AG08395 (cell line): ENCODE data around the gene NAV2.
A peak's percentile ranks its signal among the peaks of the same experiment; 100 is the strongest.

Experiments
- DNase-seq: peaks from one replicate; pipeline ENCODE4 v3.0.0; 2012; ENCODE audit warnings: mixed read lengths, low spot score

NAV2 gene

DNA sequence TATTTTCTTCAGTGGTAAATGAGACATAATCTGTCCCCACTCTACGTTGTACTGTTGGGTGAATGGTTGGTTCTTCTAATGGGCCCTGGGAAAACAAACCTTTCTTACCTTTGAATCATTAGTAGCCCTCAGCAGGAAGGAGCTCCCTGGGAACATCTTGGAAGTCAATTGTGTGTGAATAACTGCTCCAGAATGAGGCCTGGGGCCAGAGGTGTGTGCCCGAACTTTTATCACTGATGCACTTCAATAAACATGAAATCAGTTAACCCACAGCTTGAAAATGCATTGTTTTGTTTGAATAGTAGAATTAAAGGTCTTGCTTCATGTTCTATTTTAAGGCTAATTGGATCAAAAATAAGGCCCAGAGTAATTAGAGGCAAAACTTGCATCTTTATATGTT lies 67.1 kb downstream of the NAV2 start:
- no peak for DNase-seq

DNA sequence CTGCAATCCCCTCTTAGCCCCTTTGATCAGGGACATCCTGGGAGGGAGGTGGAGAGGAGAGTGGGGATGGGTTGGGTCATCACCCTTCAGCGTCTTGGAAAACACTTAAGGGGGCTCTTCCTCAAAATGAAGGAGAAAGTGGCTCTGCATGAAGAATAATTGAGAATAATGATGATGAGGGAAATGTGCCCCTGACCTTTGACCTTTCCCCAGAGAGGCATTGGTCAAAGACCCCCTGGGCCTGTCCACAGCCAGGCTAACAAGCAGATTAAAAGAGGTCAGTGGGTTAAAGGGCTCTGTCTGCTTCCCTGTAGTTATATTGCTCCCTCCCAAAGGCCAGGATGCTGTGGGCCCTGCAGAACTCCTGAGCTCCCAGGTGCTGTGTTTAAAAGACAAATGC lies 68.7 kb downstream of the NAV2 start:
- no peak for DNase-seq

DNA sequence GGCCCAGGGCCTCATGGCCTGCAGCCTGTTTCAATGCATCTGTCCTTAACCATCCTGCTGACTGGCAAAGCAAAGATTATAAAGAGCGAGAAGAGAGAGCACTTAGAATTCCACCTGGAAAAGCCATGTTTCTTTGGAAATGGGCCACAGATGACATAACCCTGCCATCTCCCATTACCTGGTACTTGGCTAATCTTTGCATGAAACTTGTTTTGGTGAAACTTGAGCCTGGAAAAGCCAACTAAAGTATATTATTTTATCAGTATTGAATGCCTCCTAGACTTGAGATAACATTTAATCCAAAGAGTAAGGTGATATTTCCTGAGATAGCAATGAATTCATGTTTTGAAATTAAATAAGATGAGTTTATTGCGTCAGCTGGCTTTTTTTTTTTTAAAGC lies 72.6 kb downstream of the NAV2 start:
- DNase-seq, result no peak

DNA sequence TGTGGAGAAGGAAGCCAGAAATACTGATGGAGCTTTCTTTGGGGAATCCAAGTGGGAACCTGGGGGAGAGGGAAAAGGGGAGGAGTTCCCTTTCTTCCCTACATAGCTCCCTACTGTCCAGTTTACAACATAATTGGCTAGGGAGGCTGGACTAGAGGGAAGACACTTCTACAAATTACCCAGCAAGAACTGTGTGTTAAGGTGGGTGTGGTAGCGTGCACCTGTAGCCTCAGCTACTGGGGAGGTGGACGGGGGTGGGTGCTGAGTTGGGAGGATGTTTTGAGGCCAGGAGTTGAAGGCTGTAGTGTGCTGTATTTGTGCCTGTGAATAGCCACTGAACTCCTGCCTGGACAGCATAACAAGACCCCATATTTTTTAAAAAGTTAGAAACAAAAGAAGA lies 74.0 kb downstream of the NAV2 start:
- no peak for DNase-seq

DNA sequence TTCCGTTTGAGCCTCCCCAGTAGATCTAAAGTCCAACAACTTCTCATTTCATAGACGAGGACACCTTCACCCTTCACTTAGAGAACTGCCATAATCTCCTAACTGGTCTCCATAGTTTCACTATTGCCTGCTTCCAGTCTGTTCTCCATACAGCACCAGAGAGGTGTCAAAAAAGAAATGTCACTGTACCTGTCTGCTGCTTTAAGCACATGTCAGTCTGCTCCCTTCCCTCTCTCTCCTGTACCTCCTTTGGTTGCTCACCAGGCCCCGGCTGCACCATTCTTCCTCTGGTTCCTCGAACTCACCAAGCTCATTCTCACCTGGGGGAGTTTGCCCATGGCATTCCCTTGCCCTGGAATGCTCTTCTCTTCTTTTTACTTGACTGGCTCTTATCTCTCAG lies 75.8 kb downstream of the NAV2 start:
- DNase-seq, result no peak

DNA sequence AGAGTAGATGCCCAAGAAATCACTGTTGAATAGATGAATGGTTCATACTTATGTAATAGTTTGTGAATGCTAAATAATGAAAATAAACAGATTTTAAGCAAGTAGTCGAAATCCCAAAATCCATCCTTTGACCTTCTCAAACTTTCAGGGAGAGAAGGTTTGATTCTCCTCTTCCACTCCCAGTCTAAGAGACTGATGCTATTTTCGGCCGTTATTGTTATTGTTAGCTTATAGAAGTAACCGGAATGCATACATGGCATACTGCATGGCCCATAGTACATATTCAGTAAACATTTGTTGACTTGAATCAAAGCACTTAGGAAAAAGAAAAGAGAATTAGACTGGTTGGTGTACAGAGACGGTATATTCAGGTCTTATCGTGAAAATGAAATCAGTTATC lies 76.6 kb downstream of the NAV2 start:
- no peak for DNase-seq

DNA sequence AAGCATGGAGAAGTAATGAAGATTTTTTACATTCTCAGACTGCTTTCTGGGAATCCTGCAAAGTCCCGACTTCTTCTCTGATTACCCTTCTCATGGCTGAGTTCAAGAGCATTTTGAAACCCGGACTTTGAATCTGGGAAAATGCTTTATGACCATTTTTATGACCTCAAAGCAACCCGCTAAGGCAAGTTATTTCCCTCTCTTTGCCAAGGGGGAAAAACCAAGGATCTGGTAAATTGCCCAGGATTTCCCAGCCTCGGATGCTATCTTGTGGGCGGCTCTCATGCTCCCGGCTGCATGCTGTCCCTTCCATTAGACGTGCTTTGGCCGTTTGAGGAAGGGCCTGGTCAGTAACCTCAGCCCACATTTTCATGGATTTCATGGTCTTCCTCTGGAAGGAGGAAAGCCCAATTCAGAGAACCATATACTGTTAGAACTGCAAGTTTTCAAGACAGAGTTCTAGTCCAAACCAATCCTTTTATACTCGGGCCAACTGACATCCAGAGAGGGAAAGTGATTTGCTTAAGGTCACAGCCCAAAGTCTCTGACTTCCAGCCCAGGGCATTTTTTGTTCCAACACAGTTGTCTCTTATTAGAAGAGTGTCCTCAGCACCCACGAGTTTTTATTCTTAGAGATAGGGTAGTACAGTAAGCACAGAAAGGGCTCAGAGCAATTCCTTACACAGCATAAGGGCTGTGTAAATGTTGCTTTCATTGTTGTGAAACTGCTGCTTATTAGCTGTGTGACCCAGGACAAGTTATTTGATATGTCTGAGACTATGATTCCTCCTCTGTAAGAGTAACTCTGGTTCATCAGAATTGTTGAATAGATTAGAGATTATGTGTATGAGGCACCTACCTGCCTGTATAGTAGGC lies 77.4 kb downstream of the NAV2 start:
- peak; percentile 79 for DNase-seq

DNA sequence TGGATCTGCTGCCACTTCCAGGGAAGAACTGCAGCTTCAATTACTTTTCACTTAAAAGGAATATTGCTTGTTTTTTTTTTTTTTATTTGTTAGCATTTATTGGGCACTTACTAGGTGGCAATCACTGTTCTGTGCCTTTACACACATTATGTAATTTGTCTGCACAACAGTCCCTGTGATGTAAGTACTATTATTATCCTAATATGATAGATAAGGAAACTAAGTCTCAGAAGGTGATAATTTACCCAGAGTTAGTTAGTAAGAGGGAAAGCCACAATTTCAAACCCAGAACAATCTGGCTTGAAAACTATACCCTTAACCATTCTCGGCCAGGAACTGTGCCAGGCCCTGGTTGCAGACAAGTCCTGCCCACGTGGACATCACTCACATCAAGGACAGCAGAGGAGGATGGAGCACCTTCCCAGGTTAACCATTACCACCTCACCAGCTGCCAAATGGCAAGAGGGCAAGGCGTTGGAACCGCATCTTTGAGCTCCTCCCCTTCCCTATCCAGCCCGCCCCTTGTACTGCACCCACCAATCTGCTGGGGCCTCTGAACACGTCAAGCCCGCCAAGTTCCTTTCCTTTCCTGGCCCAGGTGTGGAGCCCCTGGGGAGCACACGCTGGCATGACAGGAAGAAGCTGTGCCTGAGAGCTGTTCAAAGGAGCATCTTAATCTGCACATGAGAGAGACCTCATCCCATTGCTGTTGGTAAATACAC lies 78.4 kb downstream of the NAV2 start:
- DNase-seq, result no peak

DNA sequence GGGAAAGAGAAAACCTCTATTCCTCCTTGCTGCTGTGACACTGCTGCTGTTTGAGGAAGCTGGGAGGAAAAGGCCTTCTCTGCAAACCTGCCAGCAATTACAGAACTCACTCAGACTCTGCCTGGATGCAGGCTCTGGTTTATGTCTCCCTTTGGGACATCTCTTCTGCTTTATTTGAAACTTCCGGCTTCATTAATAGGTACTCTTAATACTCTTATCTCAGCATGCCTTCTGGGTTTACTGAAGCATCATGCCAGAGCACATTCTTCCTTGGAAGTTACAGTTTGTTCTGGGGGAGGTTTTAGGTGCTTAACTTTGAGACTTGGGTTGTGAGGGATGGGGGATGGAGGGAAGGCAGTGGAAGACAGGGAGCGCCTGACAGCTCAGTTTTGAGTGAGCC lies 79.9 kb downstream of the NAV2 start:
- no peak for DNase-seq

DNA sequence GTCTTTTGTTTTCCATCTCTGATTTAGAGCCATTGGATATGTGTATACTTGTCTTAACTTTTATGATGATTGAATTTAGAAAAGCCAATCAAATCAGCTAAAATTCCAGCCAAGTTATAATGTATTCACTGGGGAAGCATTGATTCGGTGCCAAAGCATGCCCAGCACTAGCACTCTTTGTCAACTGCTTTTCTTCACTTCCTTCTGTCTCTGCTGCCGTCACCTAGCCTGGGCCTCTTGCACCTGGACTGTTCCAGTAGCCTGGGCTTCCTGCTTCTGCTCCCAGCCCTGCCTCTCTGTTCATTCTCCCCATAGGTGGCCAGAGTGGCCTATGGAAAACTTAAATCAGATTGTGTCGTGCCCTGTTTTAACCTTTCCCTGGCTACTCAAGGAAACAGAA lies 80.7 kb downstream of the NAV2 start:
- DNase-seq, result no peak

DNA sequence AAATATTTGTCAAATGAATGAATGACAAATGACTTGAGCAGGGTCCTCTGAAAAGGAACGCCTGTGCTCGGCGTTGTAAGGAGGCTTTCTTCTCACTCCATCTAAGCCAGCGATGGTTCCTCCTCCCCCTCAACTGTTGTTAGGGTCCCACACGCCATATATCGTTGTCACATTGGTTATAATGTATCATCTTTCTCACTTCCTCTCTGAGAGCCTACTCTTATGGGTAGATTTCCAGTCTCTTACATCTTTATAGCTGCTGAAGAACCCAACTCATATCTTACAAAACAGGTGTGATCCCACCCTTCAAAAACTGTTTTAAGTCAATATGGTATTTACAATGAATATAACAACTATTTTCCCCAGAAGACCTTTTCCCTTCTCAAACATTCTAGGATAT lies 81.5 kb downstream of the NAV2 start:
- no peak for DNase-seq

DNA sequence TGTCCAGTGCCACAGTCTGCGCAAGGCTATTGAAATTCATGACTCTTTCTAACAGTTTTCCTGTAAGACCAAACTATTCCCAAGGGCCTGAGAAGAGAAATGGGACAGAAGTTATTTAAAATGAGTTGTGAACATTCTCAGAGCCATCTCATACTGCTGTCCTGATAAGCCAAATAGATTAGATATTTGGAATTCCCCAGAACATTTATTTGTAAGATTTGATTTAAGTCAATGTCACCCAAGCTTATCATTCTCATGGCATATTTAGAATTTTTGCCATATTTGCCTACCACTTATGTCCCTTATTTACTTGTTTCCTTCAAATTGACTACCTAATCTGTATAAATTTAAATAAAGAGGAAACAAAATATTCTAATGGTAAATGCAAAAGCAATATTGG lies 82.4 kb downstream of the NAV2 start:
- DNase-seq, result no peak

DNA sequence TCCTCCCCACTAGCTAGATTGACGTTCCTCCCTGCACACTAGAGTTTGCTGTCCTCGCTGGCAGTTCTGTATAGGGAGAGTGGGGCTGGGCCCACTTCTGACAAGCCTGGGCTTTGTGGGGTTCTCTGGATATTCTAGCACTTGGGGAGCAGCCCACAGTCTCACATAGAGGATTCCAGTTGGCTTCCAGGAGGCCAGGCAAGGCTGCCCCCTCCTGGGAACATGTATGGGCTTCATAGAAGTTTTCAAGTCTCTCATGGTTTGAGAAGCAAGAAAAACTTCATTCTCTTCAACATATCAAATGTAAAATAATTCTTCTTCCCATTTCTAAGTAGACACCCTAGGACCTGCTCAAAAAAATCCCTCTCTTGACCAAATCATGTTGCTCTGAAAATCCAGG lies 87.5 kb downstream of the NAV2 start:
- DNase-seq, result peak; percentile 20

DNA sequence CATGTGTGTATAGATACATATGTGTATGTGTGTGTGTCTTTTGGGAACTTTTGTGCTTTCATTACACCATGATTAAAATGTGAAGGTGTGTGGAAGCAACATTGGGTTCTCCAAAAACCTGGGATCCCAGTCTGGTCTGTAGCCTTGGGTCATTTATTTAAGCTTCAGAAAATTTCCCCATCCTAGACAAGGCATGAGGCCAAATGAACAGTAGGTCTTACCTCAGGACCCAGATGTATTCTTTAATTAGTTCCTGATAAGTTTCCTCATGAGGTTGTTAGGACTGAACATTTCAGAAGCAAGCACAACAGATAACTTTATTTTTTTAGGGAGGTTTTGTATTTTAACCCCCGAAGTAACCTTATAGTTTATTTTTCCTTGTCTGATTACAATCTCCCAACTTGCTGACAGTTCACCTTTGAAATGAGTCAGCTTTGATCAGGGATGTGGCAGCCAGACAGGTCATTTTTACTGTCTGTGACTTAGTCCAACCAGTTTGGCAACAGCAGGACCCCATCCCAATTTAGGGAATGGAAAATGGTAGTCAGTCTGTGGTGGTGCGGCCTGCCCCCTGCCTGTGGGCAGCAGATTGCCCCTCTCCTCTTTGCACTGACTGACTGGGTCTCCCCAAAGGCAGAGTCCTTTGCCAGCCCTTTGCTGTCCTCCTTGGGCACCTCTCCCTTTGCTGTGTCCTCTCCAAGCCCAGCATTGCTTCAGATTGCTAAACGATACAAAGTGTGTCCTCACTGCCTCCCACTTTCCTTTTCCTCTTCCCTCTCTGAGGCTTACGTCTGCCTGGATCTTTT lies 88.3 kb downstream of the NAV2 start:
- no peak for DNase-seq

DNA sequence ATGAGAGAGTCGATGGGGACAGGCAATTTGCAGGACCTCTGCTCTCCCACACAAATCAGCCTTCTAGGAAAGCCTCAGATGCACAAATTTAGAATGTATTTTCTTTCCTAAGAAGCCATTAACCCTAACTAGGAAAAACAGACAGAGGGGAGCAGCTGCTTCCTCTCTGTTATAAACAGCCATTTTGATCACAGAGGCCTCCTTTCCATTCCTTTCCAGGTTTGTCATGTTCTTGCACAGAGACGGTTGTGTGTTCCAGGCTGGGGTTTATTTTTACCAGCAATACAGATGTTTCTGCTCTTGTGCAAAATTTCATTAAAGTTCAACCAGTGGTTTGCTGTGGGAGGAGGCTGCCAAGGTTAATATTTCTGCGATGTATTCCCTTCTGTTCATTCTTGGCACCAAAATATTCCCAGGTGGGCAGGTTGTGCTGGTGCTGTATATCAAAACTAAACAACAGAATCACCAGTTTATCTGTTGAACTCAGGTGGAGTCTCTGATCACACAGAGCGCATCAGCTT lies 90.2 kb downstream of the NAV2 start:
- no peak for DNase-seq

DNA sequence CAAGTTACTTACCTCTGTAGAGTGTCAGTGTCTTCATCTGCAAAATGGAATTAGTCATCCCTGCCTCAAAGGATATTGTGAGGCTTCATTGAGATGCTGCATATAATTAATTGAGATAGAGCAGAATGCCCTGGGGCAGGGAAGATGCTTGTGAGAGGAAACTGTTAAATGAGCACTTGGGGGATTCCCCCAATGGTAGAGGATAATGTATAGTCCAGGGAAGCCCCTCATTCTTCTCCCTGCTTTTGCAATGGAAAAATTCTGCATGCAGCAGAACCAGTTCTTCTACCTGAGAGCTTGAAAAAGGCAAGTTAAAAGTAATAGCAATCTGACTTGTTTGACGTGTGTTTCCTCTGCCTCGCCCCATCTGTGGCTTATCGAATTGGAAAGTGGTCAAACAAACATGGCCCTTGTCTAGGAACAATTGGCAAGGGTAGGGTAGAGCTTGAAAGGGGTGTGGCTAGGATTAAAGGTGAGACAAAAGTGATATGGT lies 90.9 kb downstream of the NAV2 start:
- no peak for DNase-seq

DNA sequence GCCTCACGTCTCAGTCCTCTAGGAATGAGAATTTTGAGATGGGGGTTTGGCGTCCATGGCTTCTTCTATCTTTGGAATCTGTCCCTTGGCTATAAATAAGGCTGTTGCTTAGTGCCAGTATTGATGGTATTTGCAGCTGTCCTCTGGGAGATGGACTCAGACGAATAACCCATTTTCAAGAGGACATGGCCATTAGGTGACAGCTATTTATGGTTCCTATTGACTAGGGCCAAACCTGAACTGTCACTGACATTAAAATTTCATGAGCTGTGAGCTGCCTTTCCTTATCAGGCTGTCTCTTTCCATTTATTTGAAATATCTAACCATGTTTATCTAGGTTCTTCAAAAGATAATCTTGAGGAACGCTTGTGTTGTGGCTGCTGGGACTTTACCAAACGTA lies 92.7 kb downstream of the NAV2 start:
- DNase-seq, result no peak

DNA sequence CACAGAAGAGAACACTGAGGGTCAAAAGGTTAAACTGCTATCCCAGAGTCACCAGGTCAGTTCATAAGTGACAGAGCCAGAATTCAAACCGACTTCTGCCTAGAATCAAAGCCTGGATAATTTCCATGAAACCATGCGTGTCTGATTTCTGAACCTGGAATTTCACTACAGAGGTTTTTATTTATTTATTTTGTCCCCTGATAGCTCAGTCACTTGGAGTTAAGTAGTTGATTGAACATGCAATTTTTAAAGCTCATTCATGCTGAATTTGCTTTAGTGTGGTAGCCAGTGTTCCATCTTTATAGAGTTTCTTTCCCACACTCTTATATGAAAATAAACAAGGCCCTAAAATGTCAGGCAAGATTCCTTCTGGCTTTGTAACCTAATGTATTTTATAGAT lies 93.2 kb downstream of the NAV2 start:
- no peak for DNase-seq

DNA sequence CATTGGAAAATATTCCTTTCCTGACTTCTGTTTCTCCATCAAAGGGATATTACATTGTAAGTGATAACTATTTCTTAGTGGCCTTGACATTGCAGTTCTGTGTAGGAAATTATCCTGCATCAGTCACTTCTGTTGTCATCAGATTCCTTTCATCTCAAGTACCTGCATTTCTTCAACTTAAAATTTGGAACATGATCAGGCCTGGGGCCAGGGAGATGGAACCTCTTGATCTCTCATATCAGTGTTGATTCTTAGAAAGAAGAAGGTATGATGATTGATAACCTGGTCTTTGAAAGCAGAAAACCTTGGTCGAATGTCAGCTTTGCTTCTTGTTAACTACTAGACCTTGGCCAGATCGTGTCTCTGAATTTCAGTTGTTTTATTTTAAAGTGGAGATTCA lies 93.6 kb downstream of the NAV2 start:
- no peak for DNase-seq

DNA sequence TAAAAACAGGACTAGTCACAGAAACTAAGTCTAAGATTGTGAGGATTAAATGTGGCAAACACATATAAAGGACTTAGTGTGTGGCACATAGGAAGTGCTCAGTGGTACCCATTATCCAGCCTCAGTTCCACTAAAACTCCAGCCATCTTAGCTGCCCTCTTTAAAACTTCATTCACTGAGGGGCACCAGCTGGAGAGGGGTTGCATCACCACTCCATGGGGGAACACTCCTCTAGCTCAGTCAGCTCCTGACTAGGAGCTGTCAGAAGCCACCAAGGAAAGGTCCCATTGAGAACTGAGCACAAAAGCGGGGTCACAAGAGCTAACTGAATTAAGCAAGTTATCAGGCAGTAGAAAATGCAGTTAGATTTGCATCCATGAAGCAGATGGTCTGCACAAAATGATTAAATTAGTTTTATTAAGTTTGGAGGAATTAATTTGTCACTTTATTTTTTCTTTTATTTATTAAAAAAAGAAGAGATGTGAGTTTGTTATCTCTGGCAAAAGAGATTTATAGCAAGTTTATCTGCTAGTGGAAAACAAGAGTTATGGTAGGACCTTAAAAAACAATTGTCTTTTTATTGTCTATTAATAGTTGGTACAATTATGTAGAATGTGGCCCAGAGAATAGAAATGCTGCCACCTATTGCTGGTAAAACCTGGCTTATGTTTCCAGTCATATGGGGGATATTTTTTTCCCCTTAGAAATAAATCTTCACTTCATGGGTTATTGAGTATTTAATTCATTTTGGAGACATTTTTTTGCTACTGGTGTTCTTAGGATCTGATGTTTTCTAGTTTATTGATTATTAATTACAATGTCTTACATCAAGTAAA lies 95.7 kb downstream of the NAV2 start:
- DNase-seq, result no peak

DNA sequence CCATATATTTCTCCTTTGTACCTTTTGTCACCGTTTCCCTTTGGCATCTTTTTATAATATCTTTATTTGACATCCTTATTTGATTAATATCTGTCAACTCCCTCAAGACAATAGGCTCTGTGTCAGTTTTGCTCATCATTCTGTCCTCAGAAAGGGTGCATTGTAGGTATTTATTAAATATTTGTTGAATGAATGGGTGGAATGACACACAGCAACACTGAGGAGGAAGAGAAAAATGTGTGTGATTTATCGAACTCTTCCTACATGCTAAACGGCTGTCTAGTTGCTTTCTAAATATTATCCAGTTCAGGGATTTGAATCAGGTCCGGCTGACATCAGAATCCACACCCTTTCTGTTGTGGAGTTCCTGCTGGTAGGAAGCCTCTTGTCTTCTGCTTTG lies 98.2 kb downstream of the NAV2 start:
- DNase-seq, result no peak

DNA sequence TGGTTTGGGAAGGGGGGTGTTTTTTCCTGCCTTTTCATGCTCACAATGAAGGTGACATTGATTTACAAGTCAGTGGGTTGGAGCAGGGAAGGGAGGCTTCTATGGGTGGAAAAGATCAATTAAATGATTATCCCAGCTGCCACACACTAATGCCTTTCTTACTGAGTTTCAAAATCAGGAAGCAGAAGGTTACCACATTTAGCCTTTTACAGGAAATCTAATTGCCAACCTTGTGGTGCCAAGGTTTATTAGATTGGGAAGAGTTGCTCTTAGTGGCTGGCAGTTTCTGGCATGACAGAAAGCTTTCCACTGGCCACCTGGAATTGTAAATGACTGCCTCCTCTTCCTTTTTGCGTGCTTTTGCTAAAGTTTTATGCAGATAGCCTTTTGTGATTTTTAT lies 98.7 kb downstream of the NAV2 start:
- no peak for DNase-seq
